Activated naive CD4-positive, alpha-beta T cell treated with anti-CD3 and anti-CD28 coated beads, Interleukin-2, amount 50 U/mL, for 16 hours (primary cell): ENCODE measurements around the gene TMEM31.
"Not testable (repeated sequence)": the region's sequence is repeated elsewhere in the genome, so short reads cannot be mapped to it uniquely, and the experiment has no call there.

ENCODE experiments used
- DNase-seq: peaks from one replicate; pipeline ENCODE4 v3.0.0-alpha.2; 2020

The TMEM31 gene

DNA sequence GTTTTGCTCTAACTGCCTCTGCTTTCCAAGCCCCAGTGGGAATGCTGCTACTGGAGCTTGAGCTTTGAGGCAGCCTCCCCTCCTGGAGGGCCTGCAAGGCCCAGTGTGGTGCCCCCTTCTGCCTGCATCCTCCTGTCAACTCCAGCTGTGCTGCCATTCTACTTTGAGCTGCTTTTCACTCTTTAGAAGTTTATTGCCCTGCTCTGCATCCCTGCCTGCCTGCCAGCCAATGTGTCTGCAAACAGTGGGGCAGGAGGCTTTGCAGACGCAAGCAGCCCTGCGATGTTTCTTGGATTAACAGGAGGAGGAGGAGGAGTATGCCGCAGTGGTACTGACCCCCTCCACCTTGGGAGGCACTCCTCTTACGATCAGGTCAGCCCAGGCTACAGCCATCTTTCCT is 16.4 kb downstream of the TMEM31 start:
- DNase-seq = no peak

DNA sequence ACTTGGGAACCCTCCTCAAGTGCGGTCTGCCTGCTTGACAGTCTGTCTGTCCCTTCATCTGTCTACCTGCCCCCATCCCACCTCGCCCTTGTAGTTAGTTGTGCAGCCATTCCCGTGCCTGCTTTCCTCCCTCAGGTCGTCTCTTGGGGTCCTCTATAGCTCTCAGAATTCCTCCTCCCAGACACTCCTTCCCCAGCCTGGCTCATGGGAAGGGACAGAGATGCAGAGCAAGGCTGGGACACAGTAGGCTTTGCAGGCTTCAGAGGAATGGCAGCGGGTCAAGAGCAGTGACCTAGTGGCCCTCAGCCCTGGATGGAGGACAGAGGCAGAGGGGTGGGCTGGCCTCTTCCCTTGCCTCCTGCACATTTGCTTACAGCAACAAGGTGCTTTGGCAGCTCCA is 18.3 kb downstream of the TMEM31 start:
- DNase-seq = no peak

DNA sequence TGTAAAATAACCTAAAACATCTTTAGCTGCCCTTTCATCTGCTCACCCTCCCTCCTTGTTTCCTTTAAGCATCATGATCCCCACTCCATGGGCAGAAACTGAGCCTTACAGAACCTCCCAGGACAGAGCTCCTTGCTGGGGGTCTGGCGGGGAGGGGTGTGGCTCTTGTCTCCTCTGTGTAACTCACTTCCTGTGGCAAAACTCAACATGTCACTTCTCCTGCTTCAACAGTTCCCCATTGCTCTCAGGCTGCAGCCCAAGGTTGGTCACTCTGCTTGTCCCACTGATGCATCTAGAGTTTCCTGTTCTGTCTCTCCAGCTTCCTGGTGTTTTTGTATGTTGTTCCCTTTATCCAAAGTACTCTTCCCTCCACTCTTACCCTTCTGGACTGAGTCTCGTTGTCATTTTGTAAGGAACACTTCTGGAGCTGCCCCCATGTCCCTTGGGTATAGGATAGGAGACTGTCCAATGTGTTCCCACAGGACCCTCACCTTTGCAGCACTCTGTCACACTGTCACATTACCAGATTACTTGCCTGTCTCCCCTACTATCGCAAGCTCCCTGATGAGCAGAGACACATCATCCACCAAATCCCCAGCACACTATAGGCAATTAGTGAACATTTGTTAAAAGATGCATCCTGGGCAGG is 19.6 kb downstream of the TMEM31 start:
- no peak for DNase-seq

DNA sequence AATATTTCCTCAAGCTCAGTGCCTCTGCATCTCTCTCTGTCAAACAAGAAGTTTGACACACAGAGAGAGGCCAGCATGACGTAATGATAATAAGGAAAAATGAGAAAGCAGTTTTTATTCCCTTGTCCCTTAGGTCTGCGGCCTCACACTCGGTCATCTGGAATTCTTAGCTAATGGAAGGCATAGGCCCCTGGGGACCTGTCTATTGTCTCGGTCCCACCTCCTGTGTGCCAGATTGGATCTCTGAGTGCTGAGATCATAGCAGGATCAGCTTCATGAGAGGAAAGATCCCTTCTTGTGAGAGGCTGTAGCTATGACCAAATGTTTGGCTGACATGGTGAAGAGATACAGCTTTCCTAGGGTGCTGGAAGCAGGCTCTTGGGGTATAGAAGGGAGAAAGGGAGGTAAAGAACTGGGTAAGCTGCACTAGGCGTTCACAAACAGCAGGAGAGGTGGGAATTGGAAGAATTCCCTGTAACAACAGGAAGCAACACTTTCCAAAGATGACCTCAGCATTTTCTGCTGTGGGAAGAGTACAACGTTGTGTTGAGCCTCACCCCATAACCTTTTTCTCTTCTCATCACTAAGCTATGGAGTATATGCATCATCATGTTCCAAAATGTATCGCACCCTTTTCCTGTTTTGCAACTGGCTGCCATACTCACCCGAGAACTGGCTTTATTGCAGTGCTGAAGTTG is 20.2 kb downstream of the TMEM31 start:
- DNase-seq = no peak

DNA sequence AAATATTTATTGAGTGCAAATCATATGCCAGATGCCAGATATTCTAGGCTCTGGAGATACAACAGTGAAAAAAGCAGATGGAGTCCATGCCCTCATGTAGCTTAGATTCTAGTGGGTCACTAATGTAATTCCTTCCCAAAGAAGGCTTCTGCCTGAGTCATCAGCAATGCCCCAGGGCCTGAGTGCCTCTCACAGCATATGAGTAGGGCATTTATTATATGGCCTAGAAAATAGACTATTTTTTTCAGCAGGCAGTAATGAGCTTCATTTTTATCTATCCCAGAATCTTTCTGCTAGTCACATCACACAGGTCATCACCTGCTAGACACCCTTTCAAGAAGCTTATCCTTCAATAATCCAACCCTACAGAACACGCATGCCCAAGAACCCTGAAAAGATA is 22.3 kb downstream of the TMEM31 start:
- DNase-seq = no peak

DNA sequence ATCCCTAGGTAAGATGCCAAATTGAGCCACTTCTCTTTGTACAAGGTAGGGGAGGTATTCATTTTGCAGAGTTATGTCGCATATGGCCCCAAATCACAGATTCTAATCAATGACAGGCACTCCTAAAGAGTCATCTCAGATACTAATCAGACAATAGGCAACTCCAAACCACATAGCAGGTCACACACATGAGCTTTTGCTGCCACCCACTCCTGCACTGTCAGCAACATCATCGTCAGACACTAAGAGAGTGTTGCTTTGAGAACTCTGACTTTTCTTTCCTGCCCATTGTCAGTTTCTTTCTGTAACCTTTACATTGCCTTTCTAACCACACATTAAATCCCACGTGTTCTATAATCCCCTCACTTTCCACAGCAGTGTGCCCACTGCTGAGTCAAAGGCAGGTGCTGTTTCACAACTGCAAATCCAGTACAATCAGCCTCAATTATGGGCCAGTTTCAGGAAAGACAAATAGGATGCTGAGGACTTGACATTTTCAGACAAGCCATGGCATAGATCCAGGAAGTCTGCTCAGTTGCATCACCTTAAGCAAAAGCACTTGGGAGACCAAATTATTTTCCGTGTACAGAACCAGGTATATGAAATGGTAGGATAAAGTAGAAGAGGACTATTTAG is 23.5 kb downstream of the TMEM31 start:
- no peak for DNase-seq

DNA sequence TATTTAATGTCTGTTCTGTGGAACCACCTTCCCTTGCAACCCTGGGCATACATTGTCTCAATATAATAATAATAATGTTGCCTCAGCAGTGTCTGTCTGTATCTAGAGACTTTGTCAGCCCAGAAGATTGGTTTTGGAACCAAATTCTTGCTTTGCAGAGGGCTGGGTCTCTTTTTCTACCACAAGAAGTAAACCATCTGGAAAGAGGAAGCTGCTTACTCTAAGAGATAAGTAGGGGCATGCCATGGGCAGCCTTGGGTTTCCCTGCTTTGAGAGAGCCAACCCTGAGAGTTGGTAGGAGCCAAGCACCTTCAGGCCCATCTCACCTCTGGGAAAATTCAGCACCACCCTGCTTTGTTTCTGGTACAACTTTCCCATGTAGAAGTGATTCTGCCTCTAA is 27.0 kb downstream of the TMEM31 start:
- DNase-seq = no peak

DNA sequence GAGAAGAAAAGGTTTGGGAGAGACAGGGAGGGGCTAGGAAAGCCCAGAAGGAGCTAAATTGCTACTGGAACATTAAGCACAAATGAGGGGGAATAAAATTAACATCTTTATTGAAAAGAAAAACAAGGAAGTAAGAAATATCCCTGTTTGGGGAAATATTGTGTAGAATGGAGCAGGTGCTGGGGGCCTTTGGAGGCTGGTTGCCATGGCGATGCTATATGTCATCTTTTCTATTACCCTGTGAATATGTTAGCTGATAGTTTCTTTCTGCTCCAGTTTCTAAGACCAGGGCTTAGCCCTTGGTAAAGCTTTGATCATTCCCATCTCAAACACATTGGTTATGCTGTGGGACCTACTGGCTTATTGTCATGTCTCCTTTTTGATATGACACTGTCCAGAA is 28.7 kb downstream of the TMEM31 start:
- DNase-seq = no peak

DNA sequence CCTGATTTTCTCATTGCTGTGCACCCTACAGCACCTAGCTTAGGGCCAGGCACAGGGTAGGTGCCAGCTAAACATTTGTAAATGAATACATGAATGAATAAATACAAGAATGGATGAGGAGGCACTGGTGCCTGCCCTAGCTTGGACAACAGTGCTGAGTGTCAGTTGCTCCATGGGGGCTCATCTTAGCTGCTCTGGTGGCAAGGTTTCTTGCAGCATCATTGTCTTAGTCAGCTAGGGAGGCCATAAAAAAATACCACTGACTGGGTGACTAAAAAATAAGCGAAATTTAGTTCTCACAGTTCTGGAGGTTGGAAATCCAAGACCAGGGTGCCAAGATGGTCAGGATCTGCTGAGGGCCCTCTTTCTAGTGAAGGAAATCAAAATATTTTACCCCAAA is 31.2 kb downstream of the TMEM31 start:
- DNase-seq = no peak

DNA sequence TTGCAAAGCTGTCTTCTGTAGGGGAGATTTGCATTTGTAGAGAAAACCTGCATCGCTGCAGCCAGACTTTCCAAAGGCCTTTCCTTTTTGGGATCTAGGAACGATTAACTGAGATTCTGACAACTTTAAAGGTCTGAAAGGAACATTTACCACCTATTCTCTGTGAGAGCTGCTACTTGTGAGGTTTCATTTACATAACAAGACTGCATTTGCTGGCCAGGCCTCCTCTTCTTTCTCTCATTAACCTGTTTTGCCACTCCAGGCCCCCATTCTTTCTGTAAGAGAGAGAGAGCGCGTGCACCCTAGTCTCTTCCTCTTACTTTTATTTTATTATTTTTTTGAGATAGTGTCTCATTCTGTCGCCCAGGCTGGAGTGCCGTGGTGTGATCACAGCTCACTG is 31.6 kb downstream of the TMEM31 start:
- no peak for DNase-seq

DNA sequence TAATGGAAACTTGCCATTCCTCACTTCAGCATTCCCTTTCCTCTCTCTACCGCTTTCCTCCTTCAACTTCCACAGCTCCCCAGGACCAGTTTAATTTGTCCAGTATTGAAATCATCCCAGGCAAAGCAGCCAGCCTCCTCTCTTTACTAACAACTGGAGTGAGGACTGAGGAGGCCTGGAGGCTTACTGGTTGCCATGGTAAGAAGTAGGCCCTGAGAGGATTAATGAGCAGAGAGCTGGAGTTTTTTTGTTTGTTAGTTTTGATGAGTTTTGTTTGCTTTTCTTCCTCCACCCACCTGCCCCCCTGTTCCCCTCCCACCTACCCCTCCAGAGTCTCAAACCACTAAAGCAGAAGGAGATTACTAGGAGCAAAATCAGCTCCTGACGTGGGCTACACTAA is 36.5 kb downstream of the TMEM31 start:
- no peak for DNase-seq

DNA sequence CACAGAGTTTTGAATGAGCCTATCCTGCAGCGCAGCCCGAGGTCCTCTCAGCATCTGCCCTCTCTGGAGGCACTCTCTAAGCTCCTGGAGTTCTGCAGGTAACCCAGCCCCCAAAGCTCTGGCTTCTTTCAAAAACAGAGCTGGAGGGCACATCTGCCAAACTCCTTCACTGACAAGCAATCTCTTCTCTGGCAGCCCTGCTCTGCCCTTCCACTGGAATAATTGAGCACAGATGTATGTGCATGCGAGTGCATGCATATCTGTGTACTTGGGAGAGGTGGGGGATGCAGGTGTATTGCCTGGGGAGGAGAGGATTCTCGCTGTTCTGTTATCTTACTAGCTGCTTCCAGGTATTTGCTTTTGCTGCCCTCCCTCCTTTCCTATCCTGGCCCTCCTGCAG is 43.7 kb downstream of the TMEM31 start:
- no peak for DNase-seq

DNA sequence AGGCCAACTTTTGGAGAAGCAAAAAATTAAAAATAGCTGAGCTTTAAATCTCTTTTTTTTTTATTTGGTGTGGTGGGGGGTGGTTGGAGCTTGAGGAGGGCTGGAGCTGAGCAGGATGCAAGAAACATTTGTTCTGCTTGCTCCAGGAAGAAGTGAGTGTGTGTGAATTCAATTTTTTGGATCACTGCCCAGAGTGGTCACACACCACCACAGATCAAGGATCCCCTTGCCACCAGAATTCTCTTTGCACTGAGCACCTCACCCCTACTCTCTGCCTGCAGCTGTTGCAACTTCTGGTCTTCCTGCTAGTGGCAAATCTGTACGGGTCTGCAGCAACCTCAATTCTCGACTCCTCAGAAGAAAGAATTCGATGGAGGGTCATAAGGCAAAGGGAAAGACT is 46.0 kb downstream of the TMEM31 start:
- no peak for DNase-seq

DNA sequence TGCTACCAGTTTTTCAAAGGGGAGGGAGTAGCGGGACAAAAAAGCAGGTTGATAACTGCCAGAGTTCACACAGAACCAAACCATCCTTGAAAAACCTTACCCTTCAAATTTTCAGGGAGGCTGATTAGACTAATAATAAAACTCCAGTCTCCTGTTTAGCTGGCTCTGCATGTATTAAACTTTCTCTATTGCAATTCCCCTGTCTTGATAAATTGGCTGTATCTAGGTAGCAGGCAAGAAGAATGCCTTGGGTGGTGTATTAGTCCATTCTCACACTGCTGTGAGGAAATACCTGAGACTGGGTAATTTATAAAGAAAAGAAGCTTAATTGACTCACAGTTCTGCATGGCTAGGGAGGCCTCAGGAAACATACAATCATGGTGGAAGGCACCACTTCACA is 47.8 kb downstream of the TMEM31 start:
- DNase-seq = no peak

DNA sequence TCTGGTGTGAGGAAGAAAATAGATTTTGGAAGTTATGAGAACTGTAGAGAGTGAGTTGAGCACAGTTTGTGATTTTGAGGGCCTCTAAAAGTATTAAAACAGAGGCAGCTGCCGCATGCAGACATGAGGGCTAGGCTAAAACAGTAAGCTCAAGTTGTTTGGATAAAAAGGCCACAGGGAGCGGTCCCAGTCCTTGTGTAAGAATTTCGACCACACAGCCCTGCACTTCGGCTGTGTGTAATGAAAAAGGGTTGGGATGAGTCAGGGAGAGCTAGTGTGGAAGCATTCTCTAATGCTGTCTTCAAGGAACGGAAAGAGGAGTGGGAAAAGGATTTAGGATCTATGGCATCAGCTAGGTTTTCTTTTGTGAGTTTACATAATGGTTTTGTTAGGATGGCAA is 52.8 kb downstream of the TMEM31 start:
- DNase-seq = not testable (repeated sequence)
